GM18873 (cell line): ENCODE data around the gene PLEKHJ1.
"Not testable (repeated sequence)": the region's sequence is repeated elsewhere in the genome, so short reads cannot be mapped to it uniquely, and the experiment has no call there.

Experiments
- ATAC-seq: cut with Tn5 transposase; IDR thresholded peaks from one replicate; pipeline ENCODE4 v1.9.1; 2021; ENCODE audit warnings: mild to moderate bottlenecking, moderate library complexity, moderate number of reproducible peaks; ENCODE audit not compliant: unreplicated experiment, low FRiP score

Gene PLEKHJ1, protein sequence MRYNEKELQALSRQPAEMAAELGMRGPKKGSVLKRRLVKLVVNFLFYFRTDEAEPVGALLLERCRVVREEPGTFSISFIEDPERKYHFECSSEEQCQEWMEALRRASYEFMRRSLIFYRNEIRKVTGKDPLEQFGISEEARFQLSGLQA

DNA sequence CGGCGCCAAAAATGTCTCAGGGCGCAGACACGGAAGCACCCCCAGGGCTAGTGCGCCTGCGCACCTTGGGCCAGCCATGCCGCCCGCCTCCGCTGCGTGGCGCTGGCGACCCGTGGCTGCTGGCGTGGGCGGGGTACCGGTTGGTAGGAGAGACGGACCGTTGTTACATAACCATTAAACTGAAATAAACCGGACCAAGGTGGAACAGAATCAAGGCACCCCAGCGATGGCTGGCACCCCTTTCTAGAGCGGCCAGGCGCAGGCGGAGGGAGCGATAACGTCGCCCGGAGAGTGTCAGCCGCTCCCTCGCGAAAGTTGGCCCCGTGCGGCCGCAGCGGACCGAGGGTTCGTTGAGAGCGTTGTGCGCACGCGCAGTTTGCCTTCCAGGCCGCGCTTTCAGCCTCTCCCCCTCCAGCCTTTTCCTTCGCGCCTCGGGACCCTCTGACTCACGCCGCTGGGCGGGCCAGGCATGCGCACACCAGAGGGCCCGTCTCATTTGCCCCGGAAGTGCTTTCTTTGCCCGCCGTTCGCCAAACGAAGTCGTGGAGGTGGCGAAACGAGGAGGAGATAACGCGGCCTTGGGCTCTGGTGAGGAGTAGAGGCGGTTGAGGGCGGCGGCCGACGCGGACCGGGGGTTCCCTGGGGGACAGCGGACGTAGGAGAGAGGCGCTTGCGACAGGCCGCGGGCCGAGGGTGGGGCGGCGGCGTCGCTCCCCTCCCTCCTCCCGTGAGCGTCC, at the start of gene PLEKHJ1, which contains the start of gene SF3A2:
Gene PLEKHJ1 (minus strand): TSS at position 16 of the 737 bp plus-strand sequence. CDS start 81 bp downstream, outside the sequence.
Gene SF3A2 (plus strand): TSS at position 511 of the 737 bp plus-strand sequence. CDS start 6,595 bp downstream, outside the sequence.
- peak; percentile 66 for ATAC-seq

DNA sequence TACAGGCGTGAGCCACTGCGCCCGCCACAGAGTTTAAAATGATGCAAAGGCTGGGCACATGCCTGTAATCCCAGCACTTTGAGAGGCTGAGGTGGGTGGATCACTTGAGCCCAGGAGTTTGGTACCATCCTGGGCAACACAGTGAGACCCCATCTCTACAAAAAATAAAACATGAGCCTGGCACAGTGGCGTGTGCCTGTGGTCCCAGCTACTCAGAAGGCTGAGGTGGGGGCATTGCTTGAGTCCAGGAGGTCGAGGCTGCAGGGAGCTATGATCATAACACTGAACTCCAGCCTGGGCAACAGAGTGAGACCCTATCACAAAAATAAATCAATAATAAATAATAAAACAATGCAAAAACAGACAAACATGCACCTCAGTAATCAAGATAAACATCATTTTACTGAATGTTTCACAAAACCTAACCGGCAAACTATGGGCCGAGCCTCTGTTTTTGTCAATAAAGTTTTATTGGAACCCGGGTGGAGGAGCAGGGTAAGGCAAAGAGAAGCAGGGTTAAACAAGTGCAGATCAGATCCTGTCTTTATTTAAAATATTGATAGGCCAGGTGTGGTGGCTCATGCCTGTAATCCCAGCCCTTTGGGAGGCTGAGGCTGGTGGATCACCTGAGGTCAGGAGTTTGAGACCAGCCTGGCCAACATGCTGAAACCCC, 47.8 kb upstream of the PLEKHJ1 start:
- ATAC-seq, result no peak

DNA sequence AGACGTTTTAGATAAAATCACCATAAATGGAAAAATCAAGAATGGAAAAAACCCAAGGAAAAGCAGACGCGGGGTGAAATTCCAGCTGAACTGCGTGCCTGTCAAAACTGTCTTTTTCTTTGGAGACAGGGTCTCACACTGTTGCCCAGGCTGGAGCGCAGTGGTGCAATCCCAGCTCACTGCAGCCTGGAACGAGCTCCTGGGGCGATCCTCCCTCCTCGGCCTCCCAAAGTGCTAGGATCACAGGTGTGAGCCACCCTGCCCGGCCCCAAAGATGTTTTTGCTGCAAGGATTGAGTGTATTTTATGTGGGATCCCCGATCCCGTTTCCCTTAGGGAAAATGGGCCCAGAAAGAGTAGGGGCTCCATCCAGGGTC, 46.7 kb upstream of the PLEKHJ1 start:
- no peak for ATAC-seq

DNA sequence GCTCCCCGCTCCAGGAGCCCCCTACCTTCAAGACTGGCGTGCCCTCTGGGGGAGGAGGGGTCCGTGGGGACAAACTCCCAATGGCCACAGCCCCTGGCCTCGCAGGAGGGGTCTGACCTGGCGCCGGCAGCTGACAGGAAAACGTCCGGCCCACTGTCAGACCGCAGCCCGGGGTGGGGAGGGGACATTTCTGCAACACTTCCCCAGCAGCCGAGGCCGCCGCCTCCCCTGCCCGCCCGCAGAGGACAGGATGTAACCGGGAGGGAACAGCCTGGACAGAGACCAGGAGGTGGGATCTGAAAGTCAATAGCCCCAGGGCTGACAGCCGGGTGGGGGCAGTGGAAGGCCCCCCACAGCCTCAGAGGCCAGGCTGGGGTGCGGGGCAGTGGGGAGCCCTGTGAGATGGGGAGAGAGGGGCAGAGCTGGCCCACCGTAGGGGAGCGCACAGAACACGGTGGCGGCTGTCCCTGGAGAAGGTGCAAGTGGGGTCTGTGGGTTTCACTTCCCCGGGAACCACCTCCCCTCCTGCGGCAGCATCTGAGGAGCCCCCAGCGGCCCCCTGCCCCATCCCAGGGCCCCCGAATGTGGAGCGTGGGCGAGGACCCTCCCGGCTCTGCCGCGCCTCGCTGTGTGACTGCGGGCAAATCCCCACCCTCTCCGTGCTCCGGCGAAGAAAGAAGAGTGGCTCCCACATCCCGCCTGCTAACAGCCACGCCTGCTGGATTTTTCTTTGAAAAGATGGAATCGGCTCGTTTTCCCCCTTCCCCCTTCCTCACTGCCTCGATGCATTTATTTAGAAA, 46.1 kb upstream of the PLEKHJ1 start, which contains the start of gene PEAK3:
Gene PEAK3 (minus strand): TSS at position 114 of the 800 bp plus-strand sequence. CDS start 1,244 bp downstream, outside the sequence.
- no peak for ATAC-seq

DNA sequence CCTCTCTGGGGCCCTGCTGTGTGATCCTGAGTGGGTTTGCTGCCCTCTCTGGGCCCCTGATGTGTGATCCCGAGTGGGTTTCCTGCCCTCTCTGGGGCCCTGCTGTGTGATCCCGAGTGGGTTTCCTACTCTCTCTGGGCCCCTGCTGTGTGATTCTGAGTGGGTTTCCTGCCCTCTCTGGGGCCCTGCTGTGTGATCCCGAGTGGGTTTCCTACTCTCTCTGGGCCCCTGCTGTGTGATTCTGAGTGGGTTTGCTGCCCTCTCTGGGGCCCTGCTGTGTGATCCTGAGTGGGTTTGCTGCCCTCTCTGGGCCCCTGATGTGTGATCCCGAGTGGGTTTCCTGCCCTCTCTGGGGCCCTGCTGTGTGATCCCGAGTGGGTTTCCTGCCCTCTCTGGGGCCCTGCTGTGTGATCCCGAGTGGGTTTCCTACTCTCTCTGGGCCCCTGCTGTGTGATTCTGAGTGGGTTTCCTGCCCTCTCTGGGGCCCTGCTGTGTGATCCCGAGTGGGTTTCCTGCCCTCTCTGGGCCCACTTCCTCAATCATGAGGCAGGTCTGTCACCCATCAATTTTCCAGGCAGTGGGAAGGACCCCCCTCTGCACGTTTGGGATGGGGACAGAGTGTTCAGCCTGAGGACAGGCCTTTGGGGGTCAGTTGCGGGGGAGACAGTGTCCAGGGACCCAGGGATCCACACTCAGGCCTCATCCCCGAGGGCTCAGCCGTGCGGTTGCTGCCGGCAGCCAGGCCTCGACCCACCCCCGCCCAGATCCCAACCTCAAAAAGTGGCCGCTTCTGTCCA, 45.3 kb upstream of the PLEKHJ1 start:
- not testable (repeated sequence) for ATAC-seq

DNA sequence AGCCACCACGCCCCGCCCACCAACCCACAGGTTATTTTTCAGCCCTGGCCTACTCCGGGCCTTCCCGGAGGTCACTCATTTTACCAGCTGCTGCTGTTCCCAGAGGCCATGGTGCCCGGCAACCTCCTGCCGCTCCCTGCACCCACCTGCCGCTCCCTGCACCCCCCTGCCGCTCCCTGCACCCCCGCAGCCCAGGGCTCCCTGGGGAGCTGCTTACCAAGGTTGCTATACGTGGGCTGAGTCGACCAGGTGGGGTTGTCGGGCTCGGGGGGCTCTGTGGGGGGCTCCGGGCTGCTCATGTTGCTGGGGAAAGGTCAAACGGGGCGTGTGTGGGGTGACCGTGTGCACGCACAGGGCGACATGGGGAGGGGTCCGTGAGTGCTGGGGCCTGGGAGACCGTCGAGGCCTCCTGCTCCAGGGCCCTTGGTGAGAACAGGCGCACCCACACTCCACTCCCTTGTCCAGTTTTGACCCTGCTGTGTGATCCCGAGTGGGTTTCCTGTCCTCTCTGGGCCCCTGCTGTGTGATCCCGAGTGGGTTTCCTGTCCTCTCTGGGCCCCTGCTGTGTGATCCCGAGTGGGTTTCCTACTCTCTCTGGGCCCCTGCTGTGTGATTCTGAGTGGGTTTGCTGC, 44.6 kb upstream of the PLEKHJ1 start:
- ATAC-seq, result no peak

DNA sequence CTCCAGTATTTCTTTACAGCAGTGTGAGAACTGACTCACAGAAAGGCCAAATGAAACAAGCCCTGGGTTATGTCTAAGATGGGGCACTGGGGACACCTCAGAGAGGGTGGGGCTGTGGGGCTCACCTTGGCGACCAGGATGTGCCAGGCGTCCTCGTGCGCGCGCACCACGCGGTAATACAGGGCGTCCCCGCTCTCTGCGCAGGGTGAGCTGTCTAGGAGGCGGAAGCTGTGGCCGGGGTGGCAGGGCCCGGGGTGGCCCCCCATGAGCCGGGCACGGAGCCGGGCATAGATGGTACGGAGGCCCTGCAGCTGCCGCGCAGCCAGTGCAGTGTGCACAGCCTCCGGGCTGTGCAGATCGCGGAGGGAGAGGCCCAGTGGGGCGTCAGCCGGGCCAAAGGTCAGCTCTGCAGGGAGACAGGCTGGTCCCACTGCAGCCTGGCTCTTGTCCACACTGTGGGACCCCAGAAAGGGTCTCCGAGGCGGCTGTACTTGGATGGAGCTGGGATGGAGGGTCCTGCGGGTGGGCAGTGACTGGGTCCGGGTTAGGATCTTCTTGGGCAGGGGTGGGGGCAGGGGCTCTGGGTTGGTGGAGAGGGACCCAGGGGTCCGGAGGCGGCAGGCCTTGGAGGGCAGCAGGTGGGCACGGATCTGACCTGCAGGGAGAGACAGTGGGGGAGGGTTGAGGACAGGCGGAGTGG, 42.5 kb upstream of the PLEKHJ1 start:
- no peak for ATAC-seq

DNA sequence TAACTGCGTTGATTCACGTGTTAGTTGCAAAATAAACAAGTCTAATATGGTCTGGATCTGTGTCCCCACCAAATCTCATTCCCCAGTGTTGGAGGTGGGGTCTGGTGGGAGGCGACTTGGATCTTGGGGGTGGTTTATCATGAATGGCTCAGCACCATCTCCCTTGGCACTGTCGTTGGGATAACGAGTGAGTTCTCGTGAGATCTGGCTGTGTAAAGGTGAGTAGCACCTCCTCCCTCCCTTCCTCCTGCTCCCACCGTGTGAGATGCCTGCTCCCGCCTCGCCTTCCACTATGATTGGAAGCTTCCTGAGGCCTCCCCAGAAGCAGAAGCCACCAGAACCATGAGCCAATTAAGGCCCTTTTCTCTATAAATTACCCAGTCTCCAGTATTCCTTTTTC, 41.0 kb upstream of the PLEKHJ1 start:
- no peak for ATAC-seq

DNA sequence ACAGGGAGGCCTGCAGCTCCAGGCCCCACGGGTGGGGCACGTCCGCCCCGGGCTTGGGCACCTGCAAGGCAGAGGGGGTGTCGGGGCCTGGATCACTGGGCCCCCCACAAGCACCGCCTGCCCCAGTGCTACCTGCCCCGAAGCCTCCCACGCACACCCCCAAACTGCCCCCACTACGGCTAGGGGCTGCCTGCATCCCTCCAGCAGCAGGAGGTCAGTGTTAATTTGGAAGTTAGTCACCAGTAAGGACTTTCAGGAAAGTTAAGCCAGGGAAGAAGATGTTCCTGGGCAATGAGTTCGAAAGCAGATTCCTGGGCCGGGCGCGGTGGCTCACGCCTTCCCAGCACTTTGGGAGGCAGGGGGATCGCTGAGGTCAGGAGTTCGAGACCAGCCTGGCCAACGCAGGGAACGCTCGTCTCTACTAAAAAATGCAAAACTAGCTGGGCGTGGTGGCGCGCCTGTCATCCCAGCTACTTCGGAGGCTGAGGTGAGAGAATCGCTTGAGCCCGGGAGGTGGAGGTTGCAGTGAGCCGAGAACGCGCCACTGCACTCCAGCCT, 40.4 kb upstream of the PLEKHJ1 start:
- no peak for ATAC-seq

DNA sequence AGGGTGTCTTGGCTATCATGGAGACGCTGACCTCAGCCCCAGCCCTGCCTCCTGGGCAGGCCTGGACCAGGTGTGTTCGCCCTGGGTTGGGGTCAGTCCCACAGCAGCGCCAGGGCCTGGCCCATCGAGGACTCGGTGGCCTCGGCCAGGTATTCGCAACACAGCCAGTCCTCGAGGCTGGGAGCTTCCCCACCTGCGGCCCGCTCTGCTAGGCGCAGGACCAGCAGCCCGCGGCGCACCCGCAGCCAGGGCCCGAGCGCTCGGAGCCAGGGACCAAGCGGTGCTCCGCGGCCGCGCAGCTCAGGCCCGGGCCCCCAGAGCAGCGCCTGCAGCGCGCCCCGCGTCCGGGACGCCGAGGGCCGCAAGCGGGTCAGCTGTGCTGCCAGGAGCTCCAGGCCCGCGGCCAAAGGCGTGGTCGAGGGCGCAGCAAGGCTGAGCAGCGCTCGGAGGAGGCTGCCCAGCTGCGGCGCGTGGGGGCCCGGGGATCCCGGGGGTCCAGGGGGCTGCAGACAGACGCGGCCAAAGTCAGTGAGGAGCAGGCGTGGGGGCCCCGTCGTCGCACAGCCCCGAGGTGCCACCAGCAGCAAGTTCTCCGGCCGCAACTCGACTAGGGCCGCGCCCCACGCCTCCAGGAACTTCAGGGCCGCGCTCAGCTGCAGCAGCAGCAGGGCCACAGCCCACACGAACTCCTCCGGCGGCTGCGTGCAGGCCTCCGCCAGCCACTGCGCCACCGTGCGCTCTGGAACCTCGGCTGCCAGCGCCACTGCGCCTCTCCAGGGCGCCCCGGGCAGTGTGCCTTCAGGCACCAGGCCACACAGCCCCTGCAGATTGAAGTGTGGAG, 39.7 kb upstream of the PLEKHJ1 start:
- no peak for ATAC-seq

DNA sequence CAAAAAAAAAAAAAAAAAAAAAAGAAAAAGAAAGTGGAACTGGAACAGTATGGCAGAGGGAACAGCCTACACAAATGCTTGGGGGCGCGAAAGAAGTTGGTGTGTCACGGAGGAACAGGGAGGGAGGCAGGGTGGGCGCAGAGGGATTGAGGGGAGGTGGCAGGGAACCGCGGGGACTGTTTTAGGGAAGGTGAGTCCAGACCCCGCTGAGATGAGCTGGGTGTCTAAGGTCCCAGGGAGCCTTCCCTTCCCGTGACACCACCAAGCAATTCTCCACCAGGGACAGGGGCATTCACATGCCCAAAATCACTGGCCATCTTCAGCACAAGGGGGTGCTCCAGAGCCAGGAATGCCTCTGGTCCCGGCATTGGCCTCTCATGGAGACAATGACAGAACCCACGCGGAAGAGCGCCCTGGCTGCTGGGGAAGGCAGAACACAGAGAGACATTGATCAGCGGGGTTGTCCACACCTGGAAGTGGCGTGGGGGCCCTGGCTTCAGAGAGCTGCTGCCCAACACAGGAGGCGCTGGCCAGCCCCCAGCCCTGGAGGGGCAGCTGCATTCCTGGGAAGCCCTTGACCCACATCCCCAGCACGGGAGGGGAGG, 38.9 kb upstream of the PLEKHJ1 start:
- no peak for ATAC-seq

DNA sequence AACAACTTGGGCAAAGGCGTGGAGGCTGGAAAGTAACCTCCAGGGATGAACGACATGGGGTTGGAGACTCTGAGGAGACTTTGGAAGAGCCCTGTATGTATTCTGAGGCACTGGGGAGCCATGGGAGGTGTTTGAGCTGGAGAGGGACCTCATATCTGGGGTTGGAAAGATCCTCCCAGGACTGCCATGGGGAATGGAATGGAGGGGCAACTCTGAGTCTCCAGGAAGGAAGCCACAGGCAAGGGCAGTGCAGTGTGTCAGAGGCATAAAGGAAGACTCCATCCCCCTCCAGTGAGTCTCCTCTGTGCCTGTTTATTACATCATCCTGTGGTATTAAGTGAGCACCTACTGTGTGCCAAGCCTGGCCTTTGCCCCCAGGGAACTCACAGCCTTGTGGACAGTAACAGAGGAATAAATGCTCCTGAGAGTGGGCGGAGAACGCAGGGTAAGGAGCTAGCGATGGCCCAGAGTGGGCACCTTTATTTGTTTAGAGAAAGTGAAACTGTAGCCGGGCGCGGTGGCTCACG, 38.1 kb upstream of the PLEKHJ1 start:
- ATAC-seq, result no peak

DNA sequence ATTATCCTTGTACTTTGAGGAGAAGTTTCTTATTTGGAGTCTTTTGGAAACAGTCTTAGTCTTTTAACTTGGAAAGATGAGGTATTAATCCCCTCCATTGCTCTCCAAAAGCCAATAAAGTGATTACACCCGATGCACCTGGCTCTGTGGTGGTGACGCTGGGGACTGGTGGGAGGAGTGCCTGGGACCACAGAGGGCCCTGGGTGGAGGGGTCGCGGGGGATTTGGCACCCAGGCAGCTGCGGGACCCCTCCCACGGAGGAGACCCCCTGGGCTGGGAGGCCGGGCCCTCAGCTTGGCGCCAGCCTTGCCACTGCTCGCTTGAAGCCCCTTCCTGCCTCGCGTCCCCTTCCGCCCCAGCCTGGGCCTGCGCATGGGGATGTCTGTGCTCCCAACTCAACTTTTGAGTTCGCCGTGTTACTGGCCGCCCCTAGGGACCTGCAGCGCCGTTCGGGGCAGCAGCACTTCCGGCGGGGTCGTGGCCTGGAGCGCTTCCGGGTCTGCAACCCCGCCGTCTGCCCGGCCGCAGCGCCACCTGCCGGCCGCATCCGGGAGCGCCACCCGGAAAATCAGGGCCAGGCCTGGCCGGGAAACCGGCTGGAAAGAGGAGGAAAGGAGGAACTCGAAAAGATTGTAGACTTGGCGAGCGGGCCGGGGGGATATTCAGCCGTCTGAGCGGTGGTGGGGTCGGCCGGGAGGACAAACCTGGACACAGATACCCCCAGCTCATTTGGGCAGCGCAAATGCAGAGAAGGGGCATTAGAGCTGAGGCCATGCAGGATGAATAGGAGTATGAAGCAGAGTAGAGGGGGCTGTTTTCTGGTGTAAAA, 37.4 kb upstream of the PLEKHJ1 start:
- no peak for ATAC-seq

DNA sequence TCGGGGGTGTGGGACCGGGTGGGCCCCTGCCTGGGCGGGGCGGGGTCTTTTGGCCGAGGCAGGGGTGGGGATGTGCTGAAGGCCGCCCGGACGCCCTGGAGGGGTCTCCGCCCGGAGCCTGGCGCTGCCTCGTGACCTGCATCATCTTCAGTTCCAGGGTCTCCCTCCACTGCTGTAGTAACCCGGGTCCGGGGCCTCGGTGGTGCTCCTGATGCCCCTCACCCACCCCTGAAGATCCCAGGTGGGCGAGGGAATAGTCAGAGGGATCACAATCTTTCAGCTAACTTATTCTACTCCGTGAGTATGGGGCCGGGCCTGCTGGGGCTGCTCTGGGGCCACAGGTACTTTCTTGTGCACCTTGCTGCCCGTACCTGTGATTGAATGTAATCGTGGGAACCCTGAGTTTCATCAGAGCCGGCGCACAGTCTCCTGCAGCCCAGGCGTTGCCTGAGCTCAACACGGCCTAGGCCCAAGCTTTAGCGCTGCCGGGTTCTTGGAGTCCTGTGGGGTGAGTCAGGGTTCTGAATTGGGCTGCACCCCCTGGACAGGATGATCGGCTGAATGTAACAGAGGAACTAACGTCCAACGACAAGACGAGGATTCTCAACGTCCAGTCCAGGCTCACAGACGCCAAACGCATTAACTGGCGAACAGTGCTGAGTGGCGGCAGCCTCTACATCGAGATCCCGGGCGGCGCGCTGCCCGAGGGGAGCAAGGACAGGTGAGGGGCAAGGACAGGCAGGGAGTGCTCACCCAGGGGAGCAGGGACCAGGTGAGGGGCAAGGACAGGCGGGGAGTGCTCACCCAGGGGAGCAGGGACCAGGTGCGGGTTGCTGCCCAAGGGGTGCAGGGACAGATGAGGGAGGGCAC, 35.3 kb upstream of the PLEKHJ1 start:
- ATAC-seq, result no peak
